ENCODE measurements around the gene STX8. TPM values are rescaled to one million over a fixed set of nuclear protein-coding genes. Genes with fewer than 3 reads are reported as not detected.

STX8 gene
- total RNA-seq, 1 donor from 2014 or later = 57.8 TPM

GRCh38 chr17:9306086-9306485, 269.5 kb downstream of the STX8 start:
- DNase-seq (ENCODE audit: low read depth) = no peak
- H3K4me3 ChIP-seq (ENCODE audit: low read depth, low read length) = no peak overlapping the region
- TF ChIP-seq, protein P1, sequence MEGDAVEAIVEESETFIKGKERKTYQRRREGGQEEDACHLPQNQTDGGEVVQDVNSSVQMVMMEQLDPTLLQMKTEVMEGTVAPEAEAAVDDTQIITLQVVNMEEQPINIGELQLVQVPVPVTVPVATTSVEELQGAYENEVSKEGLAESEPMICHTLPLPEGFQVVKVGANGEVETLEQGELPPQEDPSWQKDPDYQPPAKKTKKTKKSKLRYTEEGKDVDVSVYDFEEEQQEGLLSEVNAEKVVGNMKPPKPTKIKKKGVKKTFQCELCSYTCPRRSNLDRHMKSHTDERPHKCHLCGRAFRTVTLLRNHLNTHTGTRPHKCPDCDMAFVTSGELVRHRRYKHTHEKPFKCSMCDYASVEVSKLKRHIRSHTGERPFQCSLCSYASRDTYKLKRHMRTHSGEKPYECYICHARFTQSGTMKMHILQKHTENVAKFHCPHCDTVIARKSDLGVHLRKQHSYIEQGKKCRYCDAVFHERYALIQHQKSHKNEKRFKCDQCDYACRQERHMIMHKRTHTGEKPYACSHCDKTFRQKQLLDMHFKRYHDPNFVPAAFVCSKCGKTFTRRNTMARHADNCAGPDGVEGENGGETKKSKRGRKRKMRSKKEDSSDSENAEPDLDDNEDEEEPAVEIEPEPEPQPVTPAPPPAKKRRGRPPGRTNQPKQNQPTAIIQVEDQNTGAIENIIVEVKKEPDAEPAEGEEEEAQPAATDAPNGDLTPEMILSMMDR (conservative IDR thresholded peaks at IDR 0.05; ENCODE audit: low read depth, low read length) = no peak

GRCh38 chr17:9299695-9300094, 275.9 kb downstream of the STX8 start:
- no peak for DNase-seq (ENCODE audit: low read depth)
- TF ChIP-seq, protein P1 (conservative IDR thresholded peaks at IDR 0.05; ENCODE audit: low read depth, low read length) = no peak
- H3K4me3 ChIP-seq (ENCODE audit: low read depth, low read length) = no peak overlapping the region

DNA sequence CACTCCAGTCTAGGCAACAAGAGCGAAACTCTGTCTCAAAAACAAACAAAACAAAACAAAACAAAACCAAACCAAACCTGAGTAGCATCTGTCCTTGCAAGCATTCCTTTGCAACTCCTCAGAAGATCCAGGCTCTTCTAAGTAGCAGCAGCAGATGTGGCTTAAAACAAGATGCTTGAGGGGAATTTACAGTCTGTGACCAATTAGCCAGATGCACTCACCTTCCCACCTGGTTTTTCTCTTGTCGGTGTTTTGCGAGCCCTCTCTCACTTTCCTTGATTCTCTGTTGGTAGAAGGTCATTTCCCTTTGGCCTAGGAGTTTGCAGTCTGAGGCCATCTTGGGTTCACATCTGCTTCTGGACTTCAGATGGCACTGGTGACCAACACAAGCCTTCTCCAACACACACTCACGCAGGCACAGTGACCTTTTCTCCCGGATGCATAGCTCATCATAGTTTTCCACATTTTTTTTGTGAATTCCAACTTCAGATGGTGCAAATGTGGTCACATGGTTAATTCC, 276.8 kb downstream of the STX8 start:
- DNase-seq (ENCODE audit: low read depth) = no peak
- TF ChIP-seq, protein P1 (conservative IDR thresholded peaks at IDR 0.05; ENCODE audit: low read depth, low read length) = no peak
- no peak overlapping the region for H3K4me3 ChIP-seq (ENCODE audit: low read depth, low read length)

GRCh38 chr17:9298135-9298534, 277.5 kb downstream of the STX8 start:
- TF ChIP-seq, protein P1 (conservative IDR thresholded peaks at IDR 0.05; ENCODE audit: low read depth, low read length) = no peak
- no peak for DNase-seq (ENCODE audit: low read depth)
- H3K4me3 ChIP-seq (ENCODE audit: low read depth, low read length) = no peak overlapping the region

GRCh38 chr17:9294661-9295210, 280.9 kb downstream of the STX8 start:
- TF ChIP-seq, protein P1 (conservative IDR thresholded peaks at IDR 0.05; ENCODE audit: low read depth, low read length) = no peak
- no peak overlapping the region for H3K4me3 ChIP-seq (ENCODE audit: low read depth, low read length)
- no peak for DNase-seq (ENCODE audit: low read depth)

- no peak overlapping the region for H3K4me3 ChIP-seq (ENCODE audit: low read depth, low read length)
- DNase-seq (ENCODE audit: low read depth) = no peak
- TF ChIP-seq, protein P1 (conservative IDR thresholded peaks at IDR 0.05; ENCODE audit: low read depth, low read length) = no peak
Observed at GRCh38 chr17:9292561-9292941, 283.1 kb downstream of the STX8 start.

DNA sequence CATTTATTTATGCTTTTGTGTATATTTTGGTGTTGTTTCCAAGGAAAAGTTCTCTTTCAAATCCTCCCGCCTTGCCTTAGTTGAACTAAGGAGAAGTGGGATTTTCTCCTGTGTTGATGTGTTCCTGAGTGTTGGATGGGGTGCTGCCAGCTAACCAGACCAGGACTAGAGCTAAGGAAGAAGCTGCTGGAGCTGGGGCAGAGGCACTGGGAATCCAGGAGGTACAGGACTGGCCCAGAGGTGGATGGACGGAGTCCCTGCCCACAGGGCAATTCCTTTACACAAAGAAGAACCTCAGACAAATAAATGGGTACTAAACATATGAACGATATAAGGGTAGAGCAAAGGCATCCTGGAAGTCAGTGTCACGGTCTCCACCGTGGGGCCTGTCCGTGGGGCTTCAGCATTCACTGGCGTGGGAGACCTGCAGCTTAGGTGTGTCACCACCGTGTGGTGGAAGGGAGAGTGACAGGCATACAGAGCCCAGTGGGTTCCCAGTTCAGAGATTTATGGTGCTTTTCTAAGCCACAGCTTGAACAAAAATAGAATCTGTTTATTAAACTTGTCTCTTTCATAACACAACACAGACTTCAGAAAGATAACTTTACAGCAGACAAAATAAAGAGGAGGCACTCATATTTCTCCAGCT, 283.6 kb downstream of the STX8 start:
- no peak for DNase-seq (ENCODE audit: low read depth)
- H3K4me3 ChIP-seq (ENCODE audit: low read depth, low read length) = no peak overlapping the region
- TF ChIP-seq, protein P1 (conservative IDR thresholded peaks at IDR 0.05; ENCODE audit: low read depth, low read length) = peak; percentile 66

All from epithelial cell of proximal tubule (primary cell).